HTR-8/SVneo (cell line): Measurements from ENCODE around the gene DDX47.
A peak's percentile ranks its signal among the peaks of the same experiment; 100 is the strongest.
"Not testable (repeated sequence)": the region's sequence is repeated elsewhere in the genome, so short reads cannot be mapped to it uniquely, and the experiment has no call there.

Experiments used
- DNase-seq: peaks from one replicate; pipeline ENCODE4 v3.0.0; 2011; ENCODE audit warnings: low spot score, mixed read lengths; ENCODE audit not compliant: insufficient read length
- FAIRE-seq: peaks from 2 replicates; lab custom pipeline; 2011; peaks lifted over from hg19 to GRCh38; lab: Jason Lieb, UNC

The DDX47 gene

GRCh38 chr12:12819752-12820311 lies 6.7 kb downstream of the DDX47 start:
- DNase-seq: peak; percentile 61

GRCh38 chr12:12820376-12820775 lies 7.2 kb downstream of the DDX47 start:
- FAIRE-seq, DNase-seq: not testable (repeated sequence)

More at GRCh38 chr12:12819752-12820311, 6.7 kb downstream of the DDX47 start:
- peak; percentile 91 for FAIRE-seq

GRCh38 chr12:12821975-12822374 lies 8.8 kb downstream of the DDX47 start:
- FAIRE-seq: no peak
- DNase-seq: no peak

GRCh38 chr12:12822886-12823285 lies 9.7 kb downstream of the DDX47 start:
- no peak for FAIRE-seq

GRCh38 chr12:12823300-12823699 lies 10.2 kb downstream of the DDX47 start:
- DNase-seq: peak; percentile 48
- FAIRE-seq: no peak

More at GRCh38 chr12:12822886-12823285, 9.7 kb downstream of the DDX47 start:
- no peak for DNase-seq

GRCh38 chr12:12823811-12824210 lies 10.7 kb downstream of the DDX47 start:
- DNase-seq (no peak), FAIRE-seq (no peak)

- DNase-seq (peak; percentile 37), FAIRE-seq (no peak)
Observed at GRCh38 chr12:12835378-12836146, 22.4 kb downstream of the DDX47 start.

GRCh38 chr12:12836571-12836970 lies 23.4 kb downstream of the DDX47 start:
- no peak for DNase-seq
- FAIRE-seq: no peak

GRCh38 chr12:12837025-12837812 lies 24.1 kb downstream of the DDX47 start:
- no peak for FAIRE-seq
- DNase-seq: peak; percentile 60

- FAIRE-seq: no peak
- DNase-seq: no peak
Observed at GRCh38 chr12:12837813-12838153, 24.6 kb downstream of the DDX47 start.

- FAIRE-seq (no peak), DNase-seq (no peak)
Observed at GRCh38 chr12:12839003-12839395, 25.9 kb downstream of the DDX47 start.

- not testable (repeated sequence) for DNase-seq, FAIRE-seq
Observed at GRCh38 chr12:12839439-12839838, 26.3 kb downstream of the DDX47 start.

- peak; percentile 78 for DNase-seq
- no peak for FAIRE-seq
Observed at GRCh38 chr12:12839873-12840579, 26.9 kb downstream of the DDX47 start.

- DNase-seq: no peak
- FAIRE-seq: no peak
Observed at GRCh38 chr12:12840580-12840899, 27.4 kb downstream of the DDX47 start.

- not testable (repeated sequence) for DNase-seq, FAIRE-seq
Observed at GRCh38 chr12:12841428-12841827, 28.3 kb downstream of the DDX47 start.

GRCh38 chr12:12845794-12846243 lies 32.7 kb downstream of the DDX47 start:
- DNase-seq (no peak), FAIRE-seq (no peak)

- FAIRE-seq, DNase-seq: not testable (repeated sequence)
Observed at GRCh38 chr12:12846780-12847179, 33.6 kb downstream of the DDX47 start.

GRCh38 chr12:12853435-12853834 lies 40.3 kb downstream of the DDX47 start:
- no peak for DNase-seq
- FAIRE-seq: no peak

GRCh38 chr12:12859690-12860089 lies 46.5 kb downstream of the DDX47 start:
- no peak for DNase-seq

GRCh38 chr12:12864243-12864642 lies 51.1 kb downstream of the DDX47 start:
- FAIRE-seq (no peak), DNase-seq (no peak)

More at GRCh38 chr12:12859690-12860089, 46.5 kb downstream of the DDX47 start:
- no peak for FAIRE-seq
